Gastroesophageal sphincter (tissue), 3 donors: ENCODE measurements around the gene ARHGEF38.

Source experiments
- CTCF ChIP-seq, 4 experiments: fragments of 200-600 bp in 2 of 4; fragments of 450-650 bp in 2 of 4; sonication (generic) in 1 of 4; IDR thresholded peaks; one replicate each; pipeline ENCODE4 v1.5.1; 2017 to 2019; ENCODE audit warnings: antibody characterized with exemption in 4 of 4, mild to moderate bottlenecking in 2 of 4, moderate library complexity in 2 of 4
- POLR2AphosphoS5 ChIP-seq: sonication (generic); formaldehyde crosslinking; IDR thresholded peaks from one replicate; pipeline ENCODE4 v1.6.1; 2017; ENCODE audit warnings: antibody characterized with exemption

- TF ChIP-seq CTCF (IDR thresholded peaks at IDR 0.05) (no peak), POLR2AphosphoS5 (no peak)
Observed at GRCh38 chr4:105558277-105558676, 5.9 kb downstream of the ARHGEF38 start.
